Thyroid gland (tissue), 4 donors: ENCODE measurements around the gene ANKRD13D.

Source experiments
- POLR2A ChIP-seq, 2 donors: fragments of 450-650 bp; IDR thresholded peaks; one replicate each; pipeline ENCODE4 v1.6.1; 2017; ENCODE audit warnings: antibody characterized with exemption in 2 of 2, mild to moderate bottlenecking in 2 of 2, moderate library complexity in 1 of 2
- TF ChIP-seq, protein P1 (sequence below), 6 experiments: fragments of 200-600 bp in 3 of 6; fragments of 450-650 bp in 3 of 6; sonication (generic) in 3 of 6; IDR thresholded peaks; one replicate each; pipeline ENCODE4 v1.5.1; 2016 to 2019; ENCODE audit warnings: antibody characterized with exemption in 6 of 6, mild to moderate bottlenecking in 2 of 6, inconsistent platforms in 1 of 6, moderate library complexity in 1 of 6

DNA sequence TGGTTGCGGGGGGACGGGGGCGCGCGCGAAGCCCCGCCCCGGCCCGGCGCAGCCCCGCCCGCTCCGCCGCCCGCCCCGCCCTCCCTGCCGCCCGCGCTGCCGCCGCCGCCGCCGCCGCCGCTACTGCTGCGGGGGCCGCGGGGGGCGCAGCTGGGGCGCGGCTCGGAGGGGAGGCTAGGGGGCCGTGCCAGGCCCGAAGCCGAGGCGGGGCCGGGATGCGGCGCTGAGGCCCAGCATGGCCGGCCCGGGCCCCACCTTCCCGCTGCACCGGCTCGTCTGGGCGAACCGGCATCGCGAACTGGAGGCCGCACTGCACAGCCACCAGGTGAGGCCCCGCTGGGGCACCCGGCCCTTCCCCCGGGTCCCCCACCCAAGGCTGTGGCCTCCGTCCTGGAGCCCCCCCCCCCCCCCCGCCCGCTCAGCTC lies at the start of gene ANKRD13D:
- TF ChIP-seq, protein P1, sequence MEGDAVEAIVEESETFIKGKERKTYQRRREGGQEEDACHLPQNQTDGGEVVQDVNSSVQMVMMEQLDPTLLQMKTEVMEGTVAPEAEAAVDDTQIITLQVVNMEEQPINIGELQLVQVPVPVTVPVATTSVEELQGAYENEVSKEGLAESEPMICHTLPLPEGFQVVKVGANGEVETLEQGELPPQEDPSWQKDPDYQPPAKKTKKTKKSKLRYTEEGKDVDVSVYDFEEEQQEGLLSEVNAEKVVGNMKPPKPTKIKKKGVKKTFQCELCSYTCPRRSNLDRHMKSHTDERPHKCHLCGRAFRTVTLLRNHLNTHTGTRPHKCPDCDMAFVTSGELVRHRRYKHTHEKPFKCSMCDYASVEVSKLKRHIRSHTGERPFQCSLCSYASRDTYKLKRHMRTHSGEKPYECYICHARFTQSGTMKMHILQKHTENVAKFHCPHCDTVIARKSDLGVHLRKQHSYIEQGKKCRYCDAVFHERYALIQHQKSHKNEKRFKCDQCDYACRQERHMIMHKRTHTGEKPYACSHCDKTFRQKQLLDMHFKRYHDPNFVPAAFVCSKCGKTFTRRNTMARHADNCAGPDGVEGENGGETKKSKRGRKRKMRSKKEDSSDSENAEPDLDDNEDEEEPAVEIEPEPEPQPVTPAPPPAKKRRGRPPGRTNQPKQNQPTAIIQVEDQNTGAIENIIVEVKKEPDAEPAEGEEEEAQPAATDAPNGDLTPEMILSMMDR (IDR thresholded peaks at IDR 0.05) = no peak
- TF ChIP-seq POLR2A (IDR thresholded peaks at IDR 0.05) = no peak
